ENCODE results near the gene MACROD2. TPM values are rescaled to one million over a fixed set of nuclear protein-coding genes. Genes with fewer than 3 reads are reported as not detected.

Gene MACROD2
- total RNA-seq, 3 donors from 2014 or later: 3.2 to 7.6 (median 6.4) TPM

- DNase-seq: no peak
- no peaks in the 10 kb centered on the region for H3K36me3 ChIP-seq (ENCODE audit: low read depth)
- no peak for ATAC-seq
- TF ChIP-seq, protein P1, sequence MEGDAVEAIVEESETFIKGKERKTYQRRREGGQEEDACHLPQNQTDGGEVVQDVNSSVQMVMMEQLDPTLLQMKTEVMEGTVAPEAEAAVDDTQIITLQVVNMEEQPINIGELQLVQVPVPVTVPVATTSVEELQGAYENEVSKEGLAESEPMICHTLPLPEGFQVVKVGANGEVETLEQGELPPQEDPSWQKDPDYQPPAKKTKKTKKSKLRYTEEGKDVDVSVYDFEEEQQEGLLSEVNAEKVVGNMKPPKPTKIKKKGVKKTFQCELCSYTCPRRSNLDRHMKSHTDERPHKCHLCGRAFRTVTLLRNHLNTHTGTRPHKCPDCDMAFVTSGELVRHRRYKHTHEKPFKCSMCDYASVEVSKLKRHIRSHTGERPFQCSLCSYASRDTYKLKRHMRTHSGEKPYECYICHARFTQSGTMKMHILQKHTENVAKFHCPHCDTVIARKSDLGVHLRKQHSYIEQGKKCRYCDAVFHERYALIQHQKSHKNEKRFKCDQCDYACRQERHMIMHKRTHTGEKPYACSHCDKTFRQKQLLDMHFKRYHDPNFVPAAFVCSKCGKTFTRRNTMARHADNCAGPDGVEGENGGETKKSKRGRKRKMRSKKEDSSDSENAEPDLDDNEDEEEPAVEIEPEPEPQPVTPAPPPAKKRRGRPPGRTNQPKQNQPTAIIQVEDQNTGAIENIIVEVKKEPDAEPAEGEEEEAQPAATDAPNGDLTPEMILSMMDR (IDR thresholded peaks at IDR 0.05): no peak
- intact Hi-C loops (cut with DNase I, micrococcal nuclease): no loop called here
- no peaks in the 10 kb centered on the region for H3K9me3 ChIP-seq
- no peaks in the 10 kb centered on the region for H3K4me1 ChIP-seq (ENCODE audit: low read depth)
- no peak overlapping the region for H3K4me3 ChIP-seq
These were observed 573.4 kb downstream of the MACROD2 start for GRCh38 chr20:14568701-14569100.

DNA sequence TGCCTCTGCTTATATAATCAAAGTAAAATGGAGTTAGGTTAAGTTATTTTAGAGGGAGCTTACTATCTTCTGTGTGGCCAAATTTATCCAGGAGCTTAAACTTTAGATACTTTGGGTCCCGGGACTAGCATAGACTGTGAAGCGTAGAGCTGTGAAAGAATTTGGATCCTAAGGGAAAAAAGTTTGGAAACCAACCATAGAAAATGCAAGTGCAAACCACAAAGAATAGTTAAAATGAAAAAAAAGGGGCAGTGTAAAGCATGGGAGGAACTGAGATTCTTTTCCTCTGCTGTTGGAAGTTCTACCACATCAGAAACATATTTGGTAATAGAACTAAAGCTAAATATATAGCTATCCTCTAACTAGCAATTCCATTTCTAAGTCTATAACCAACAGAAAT, 574.3 kb downstream of the MACROD2 start:
- DNase-seq (no peak), ATAC-seq (no peak)
- intact Hi-C loops (cut with DNase I, micrococcal nuclease): no loop called here
- TF ChIP-seq, protein P1 (IDR thresholded peaks at IDR 0.05): no peak
- Histone ChIP-seq H3K4me1 (ENCODE audit: low read depth) (no peaks in the 10 kb centered on the region), H3K4me3 (no peak overlapping the region), H3K9me3 (no peaks in the 10 kb centered on the region), H3K36me3 (ENCODE audit: low read depth) (no peaks in the 10 kb centered on the region)

DNA sequence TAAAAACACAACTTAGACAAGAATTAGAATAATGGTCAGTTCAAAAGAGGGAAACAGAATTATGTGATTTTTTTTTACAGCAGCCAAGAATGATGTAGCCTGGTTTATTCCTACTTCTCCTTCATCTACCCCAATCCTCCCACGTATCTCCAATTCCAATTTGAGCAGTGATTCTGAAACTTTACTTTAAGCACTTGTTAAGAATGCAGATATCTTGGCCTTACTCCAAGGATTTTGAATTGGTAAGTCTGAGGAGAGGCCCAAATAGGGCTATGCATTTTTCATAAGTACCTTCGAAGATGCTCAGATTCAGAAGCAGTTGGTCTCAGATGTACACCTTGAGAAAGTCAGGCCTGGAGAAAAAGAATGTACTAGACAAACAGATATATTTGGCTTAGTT, 575.5 kb downstream of the MACROD2 start:
- intact Hi-C loops (cut with DNase I, micrococcal nuclease): no loop called here
- Histone ChIP-seq H3K4me1 (ENCODE audit: low read depth) (no peaks in the 10 kb centered on the region), H3K9me3 (no peaks in the 10 kb centered on the region), H3K36me3 (ENCODE audit: low read depth) (no peaks in the 10 kb centered on the region), H3K4me3 (no peak overlapping the region)
- DNase-seq (no peak), ATAC-seq (no peak)
- TF ChIP-seq, protein P1 (IDR thresholded peaks at IDR 0.05): no peak

GRCh38 chr20:14573676-14574075, 578.4 kb downstream of the MACROD2 start:
- ATAC-seq (no peak), DNase-seq (no peak)
- Histone ChIP-seq H3K4me1 (ENCODE audit: low read depth) (no peaks in the 10 kb centered on the region), H3K36me3 (ENCODE audit: low read depth) (no peaks in the 10 kb centered on the region), H3K9me3 (no peaks in the 10 kb centered on the region), H3K4me3 (no peak overlapping the region)
- intact Hi-C loops (cut with DNase I, micrococcal nuclease): no loop called here
- TF ChIP-seq, protein P1 (IDR thresholded peaks at IDR 0.05): no peak

DNA sequence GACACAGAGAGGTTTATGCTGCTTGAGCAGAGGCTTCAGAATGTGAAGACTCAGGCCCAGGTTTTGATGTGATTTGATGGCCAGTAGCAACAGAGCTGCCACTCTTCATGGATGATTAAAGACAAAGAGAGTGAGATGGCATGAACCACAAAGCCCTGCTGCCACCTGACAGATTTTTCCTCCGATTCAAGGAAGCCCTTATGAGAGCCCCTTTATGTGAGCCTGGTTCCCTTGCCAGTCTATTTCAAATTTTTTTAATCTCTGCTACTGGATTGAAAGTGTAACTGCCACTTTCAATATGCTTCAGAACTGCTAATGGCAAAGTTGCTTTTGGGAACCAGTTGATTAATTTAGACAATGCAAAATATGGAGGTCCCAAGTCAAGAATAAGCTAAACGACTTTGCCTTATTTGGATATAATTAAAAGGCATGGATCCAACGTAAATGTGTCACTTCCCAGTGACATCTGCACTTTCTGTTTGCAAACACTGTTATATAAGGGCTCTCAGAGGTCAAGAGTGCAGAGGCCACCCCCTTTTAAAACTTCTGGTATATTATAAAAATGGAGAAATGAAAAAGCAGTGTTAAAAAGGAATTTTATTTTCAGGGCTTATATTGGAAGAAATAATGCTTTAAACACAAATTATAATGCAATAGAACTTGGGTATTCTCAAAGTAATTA, 581.0 kb downstream of the MACROD2 start:
- Histone ChIP-seq H3K4me3 (no peak overlapping the region), H3K36me3 (ENCODE audit: low read depth) (no peaks in the 10 kb centered on the region), H3K9me3 (no peaks in the 10 kb centered on the region), H3K4me1 (ENCODE audit: low read depth) (no peaks in the 10 kb centered on the region)
- intact Hi-C loops (cut with DNase I, micrococcal nuclease): no loop called here
- TF ChIP-seq, protein P1 (IDR thresholded peaks at IDR 0.05): no peak
- ATAC-seq (no peak), DNase-seq (no peak)
